ENCODE results near the gene NDUFC2. TPM values are rescaled to one million over a fixed set of nuclear protein-coding genes. Genes with fewer than 3 reads are reported as not detected.

The NDUFC2 gene
- total RNA-seq, 4 donors from 2014 or later, result 61.5 to 106 (median 87.4) TPM

DNA sequence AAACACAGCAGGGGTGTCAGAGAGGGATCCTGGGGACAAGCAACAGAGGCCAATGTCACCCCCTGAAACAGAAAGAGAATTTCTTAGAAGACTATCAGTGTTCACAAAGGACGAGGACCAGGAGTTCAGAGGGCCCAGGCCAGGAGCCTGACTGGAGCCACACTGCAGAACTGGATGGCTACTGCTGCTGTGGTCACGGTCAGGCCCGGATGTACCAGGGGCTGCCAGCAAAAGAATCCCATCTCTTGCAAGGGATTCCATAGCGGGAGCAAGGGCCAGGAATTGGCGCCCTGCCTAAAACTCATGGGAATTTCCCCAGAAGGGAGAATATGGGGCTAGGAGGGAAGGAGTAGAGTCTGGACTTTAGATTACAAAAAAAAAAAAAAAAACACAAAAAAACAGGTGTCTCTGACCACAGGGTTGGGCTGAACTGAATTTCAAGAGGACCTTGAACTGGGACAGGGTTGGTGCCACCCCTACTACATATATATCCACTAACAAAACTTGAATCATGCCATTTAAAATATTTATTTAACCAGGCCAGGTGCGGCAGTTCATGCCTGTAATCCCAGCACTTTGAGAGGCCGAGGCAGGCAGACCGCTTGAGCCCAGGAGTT lies 40.9 kb downstream of the NDUFC2 start:
- DNase-seq (ENCODE audit: low spot score in 2 of 2), result no peak
- WGBS, 2 donors, result 89 to 95% methylated on average over 8 of the region's 8 CpGs

DNA sequence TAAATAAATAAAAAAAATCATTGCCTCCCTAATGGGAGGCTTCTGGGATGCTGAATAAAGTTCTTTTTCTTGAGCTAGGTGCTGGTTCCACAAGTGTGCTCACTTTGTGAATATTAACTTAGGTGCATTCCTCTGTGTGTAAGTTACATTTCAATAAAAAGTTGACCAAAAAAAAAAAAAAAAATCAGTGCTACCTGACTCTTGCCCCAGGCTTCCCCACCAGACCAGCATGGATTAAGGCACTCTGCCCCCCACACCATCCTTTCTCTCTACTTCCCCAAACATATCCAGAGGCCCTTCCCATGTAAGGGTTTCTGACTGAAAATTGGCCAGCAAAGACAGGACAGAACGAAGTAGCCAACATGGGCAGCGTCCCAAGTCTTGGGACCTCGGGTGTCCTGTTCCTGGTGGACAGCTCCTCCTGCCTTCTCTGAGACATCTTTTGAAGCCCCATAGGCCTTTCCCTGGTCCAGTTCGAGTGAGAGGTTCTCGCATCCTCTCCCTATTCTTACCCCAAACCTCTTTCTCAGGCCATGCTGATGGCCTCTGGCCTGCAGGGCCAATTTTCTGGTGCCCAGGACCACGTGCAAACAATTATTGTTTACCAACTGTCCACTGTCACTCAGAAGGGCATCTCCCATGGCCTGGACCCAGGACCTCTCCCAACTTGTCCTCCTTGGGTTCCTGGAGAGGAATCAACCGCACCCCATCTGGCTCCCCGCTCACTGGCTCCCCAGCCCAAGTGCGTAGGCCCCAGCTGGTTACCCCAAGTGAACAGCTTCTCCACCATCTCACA lies 41.6 kb downstream of the NDUFC2 start:
- WGBS, 2 donors, result 88 to 91% methylated on average over 9 of the region's 9 CpGs
- DNase-seq (ENCODE audit: low spot score in 2 of 2), result no peak
- no peak overlapping the region for H3K4me3 ChIP-seq (ENCODE audit: low read depth, poor library complexity, severe bottlenecking)

More for the DNA sequence above, 40.9 kb downstream of the NDUFC2 start:
- intact Hi-C loops (cut with DNase I; ENCODE audit: low total_unique reads), result no loop called here
- TF ChIP-seq CTCF (IDR thresholded peaks at IDR 0.05) (no peak), POLR2A (IDR thresholded peaks at IDR 0.05) (no peak)
- no peak overlapping the region for H3K4me3 ChIP-seq (ENCODE audit: low read depth, poor library complexity, severe bottlenecking)

GRCh38 chr11:78037056-78037455 lies 42.6 kb downstream of the NDUFC2 start:
- 34 to 55% methylated on average over 3 of the region's 3 CpGs for WGBS, 2 donors
- TF ChIP-seq CTCF (IDR thresholded peaks at IDR 0.05) (no peak), POLR2A (IDR thresholded peaks at IDR 0.05) (no peak)
- DNase-seq (ENCODE audit: low spot score in 2 of 2), result no peak
- no peak overlapping the region for H3K4me3 ChIP-seq (ENCODE audit: low read depth, poor library complexity, severe bottlenecking)
- intact Hi-C loops (cut with DNase I; ENCODE audit: low total_unique reads), result no loop called here

More for the DNA sequence above, 41.6 kb downstream of the NDUFC2 start:
- no peak for TF ChIP-seq POLR2A (IDR thresholded peaks at IDR 0.05)
- no peak for TF ChIP-seq CTCF (IDR thresholded peaks at IDR 0.05)
- intact Hi-C loops (cut with DNase I; ENCODE audit: low total_unique reads), result no loop called here

DNA sequence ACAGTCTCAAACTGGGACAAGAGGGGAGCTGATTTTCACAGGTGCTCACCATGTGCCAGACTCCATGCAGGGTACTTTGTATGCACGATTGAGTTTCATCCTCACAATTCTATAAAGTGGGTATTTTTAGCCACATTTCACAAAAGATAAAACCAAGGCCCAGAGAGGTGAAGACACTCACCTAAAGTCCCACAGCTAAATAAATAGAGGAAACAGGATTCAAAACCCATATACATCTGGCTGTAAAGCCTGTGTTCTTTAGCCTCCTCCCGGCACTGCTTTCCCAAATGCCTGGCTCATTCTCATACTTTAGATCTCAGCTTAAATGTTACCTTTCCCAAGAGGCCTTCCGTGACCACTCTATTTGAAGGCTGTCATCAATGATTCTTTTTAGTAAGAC lies 43.3 kb downstream of the NDUFC2 start:
- intact Hi-C loops (cut with DNase I; ENCODE audit: low total_unique reads), result no loop called here
- TF ChIP-seq CTCF (IDR thresholded peaks at IDR 0.05), result no peak
- TF ChIP-seq POLR2A (IDR thresholded peaks at IDR 0.05), result no peak
- WGBS, 2 donors, result 86 to 88% methylated on average over 3 of the region's 3 CpGs
- no peak for DNase-seq (ENCODE audit: low spot score in 2 of 2)
- H3K4me3 ChIP-seq (ENCODE audit: low read depth, poor library complexity, severe bottlenecking), result no peak overlapping the region

DNA sequence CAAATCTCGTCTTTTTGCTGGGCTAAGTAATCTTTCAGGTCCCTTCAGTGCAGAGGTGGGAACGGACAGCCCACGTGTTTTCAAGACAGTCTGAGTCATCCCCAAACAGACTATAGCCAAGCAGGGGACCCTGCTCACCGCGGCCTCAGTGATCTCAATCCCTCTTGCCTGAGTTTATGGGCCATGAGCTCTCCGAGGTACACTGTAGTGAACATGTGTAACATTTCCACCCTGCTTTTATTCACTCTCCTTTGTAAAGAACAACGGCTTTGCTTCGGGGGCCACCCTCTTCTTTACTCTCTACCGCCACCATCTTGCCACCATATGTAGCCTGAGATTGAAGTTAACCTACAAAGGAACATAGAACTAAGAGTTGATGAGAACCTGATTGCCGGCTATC lies 45.0 kb downstream of the NDUFC2 start:
- WGBS, 2 donors, result 63 to 70% methylated on average over 10 of the region's 10 CpGs
- no peak overlapping the region for H3K4me3 ChIP-seq (ENCODE audit: low read depth, poor library complexity, severe bottlenecking)
- no peak for DNase-seq (ENCODE audit: low spot score in 2 of 2)
- intact Hi-C loops (cut with DNase I; ENCODE audit: low total_unique reads), result no loop called here
- TF ChIP-seq CTCF (IDR thresholded peaks at IDR 0.05), result no peak
- no peak for TF ChIP-seq POLR2A (IDR thresholded peaks at IDR 0.05)
